ENCODE measurements around the gene CETN1.

CETN1 gene

DNA sequence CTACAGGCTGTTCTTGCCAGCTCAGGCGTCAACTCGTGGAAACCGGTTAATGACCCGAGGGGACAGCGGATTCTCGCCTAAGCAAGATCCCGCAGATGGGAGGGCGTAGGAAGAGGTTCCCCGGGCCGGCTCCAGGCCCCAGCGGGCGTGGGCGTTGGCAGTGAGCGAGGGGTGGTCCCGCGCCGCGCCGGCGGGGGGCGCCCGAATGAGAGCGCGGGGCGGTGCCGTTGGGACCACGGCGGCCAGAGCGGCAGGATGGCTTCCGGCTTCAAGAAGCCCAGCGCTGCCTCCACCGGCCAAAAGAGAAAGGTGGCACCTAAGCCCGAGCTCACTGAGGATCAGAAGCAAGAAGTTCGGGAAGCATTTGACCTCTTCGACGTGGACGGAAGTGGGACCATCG is at the start of gene CETN1:
CETN1 (plus strand) TSS at position 227 of the 400 bp plus-strand sequence; CDS start at position 256, 29 bp downstream.
- DNase-seq (ENCODE audit: low read depth in 2 of 2) = no peak

- no peak for DNase-seq (ENCODE audit: low read depth in 2 of 2)
Measured at GRCh38 chr18:532018-532417, 48.2 kb upstream of the CETN1 start.

DNA sequence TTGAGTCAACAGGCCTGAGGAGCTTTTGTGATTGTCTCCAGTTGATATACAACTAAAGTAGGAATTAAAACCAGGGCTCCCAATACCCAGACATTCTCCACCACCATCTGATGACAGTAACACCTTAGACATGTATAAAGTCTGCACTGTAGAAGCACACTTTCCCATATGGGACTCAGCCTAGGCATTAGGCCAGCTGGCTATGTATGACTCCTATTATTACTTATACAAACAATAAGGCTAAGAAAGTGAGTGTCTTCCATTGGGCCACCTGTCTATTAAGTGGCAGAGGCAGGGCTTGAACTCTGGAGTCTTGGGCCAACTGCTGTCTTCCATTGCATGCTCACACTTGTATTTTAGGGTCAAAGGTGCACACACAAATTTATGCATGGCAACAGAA is 47.5 kb upstream of the CETN1 start:
- no peak for DNase-seq (ENCODE audit: low read depth in 2 of 2)

DNA sequence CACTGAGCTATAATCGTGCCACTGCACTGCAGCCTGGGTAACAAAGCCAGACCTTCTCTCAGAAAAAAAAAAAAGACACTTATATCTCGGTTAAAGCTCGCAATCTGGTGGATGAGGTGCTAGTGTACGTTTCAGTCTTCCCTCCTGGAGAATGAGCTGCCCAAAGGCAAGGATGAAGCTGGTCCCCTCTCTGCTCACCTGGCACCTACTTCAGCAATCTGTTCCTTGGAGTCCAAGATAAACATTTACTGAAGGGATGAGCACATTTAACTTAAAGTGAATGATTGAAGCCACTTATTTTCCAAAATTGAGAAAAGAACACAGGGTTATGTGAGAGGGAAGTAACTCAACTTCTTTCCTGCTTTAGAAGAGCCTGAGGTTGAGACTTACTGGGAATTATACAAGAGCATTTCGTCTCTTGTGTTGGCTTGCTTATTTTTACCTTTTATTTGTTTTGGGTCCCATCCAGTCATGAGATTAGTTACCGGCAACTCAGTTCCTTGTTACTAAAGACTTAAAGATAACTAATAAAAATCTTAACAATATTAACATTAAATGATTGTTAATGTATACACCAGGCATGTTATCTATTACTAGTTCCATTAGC is 46.1 kb upstream of the CETN1 start:
- no peak for DNase-seq (ENCODE audit: low read depth in 2 of 2)

DNA sequence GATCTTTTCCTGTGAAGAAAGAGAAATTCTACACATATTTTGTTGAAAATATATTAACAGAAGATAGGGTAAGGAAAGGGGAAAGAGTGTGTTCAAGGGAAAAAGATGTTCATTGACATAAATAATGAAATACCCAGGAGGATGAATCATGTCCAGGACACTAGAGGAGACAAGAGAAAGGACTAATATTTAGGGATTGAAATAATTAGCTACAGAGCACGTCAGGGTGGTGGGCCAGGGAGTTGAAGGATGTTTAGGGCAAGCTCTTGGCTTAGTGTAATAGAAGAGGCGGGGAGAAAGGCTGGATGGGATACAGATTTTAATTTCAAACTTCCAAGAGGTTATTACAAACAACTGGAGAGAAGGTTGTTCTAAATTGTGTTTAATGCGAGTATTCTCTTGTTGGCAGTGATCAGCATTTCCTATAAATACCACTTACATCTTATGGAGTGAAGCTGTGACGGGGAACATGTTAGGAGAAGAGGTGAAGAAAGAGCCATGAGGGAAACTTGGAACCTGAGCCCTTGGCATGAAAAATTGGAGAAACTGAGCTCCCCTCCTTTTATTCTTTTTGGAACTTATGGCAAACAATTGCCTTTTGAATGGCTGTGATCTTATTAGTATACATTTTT is 36.6 kb upstream of the CETN1 start:
- DNase-seq (ENCODE audit: low read depth in 2 of 2) = no peak

GRCh38 chr18:549967-550366 is 30.2 kb upstream of the CETN1 start:
- DNase-seq (ENCODE audit: low read depth in 2 of 2) = no peak

GRCh38 chr18:551404-552061 is 28.6 kb upstream of the CETN1 start:
- no peak for DNase-seq (ENCODE audit: low read depth in 2 of 2)

GRCh38 chr18:555705-556457 is 24.3 kb upstream of the CETN1 start:
- no peak for DNase-seq (ENCODE audit: low read depth in 2 of 2)

DNA sequence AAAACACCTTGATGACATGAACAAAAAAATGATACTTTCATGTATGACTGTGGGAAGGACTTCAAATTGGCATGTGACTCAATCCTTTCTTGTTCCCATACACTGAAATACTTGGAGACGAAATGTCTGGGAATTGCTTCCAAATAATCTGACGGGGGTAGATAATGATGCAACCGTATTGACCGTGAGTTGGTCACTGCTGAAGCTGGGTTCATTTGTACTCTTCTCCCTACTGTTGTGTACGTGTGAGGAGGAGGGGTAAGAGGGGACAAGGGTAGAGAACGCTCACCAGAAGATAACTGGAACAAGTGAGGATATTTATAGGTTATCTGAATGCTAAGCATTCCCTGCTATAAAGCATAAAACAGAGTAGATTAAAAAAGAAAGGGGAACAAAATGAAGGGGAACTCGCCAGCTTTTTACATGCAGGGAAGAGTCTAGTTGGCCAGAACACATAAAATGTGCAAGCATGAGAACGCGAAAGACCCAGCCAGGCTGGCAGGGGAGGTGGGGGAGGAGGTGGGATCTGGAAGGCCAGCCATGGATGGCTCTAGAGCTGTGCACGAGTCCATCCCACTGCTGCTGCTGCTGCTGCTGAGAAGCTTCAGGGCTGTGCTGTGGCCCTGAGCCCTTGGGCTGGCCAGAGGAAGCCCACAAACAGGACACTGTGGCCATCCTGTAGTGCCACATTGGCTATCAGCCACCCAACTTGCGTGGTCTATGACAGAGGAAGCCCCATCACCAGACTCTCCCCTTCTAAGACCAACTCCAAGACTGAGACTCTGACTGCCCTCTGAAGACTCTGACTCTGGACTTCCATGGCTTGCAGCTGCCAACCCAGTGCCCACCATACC is 15.2 kb upstream of the CETN1 start:
- no peak for DNase-seq (ENCODE audit: low read depth in 2 of 2)

GRCh38 chr18:565562-566061 is 14.6 kb upstream of the CETN1 start:
- no peak for DNase-seq (ENCODE audit: low read depth in 2 of 2)

DNA sequence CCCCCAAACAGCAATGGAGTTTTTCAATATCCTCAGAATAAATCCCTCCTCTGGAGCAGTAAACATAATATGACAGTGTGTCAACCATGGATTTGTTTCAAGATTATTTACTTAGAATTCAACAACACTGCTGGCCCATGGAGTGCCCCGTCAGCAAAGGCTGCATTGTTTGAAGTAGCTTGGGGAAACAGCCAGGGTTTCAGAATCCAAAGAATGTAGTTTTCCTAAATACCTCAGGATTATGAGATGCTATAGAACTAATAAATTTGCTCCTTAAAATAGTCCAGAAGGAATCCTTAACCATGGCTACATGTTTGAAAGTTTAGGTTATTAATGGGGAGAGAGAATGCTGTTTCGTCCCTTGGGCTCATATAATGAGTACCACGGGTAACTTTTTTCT is 13.1 kb upstream of the CETN1 start:
- no peak for DNase-seq (ENCODE audit: low read depth in 2 of 2)

- DNase-seq (ENCODE audit: low read depth in 2 of 2) = no peak
Measured at GRCh38 chr18:568731-569130, 11.4 kb upstream of the CETN1 start.

- DNase-seq (ENCODE audit: low read depth in 2 of 2) = no peak
Measured at GRCh38 chr18:570256-570655, 9.9 kb upstream of the CETN1 start.

- DNase-seq (ENCODE audit: low read depth in 2 of 2) = no peak
Measured at GRCh38 chr18:570697-571096, 9.5 kb upstream of the CETN1 start.

GRCh38 chr18:572091-572830 is 7.9 kb upstream of the CETN1 start:
- no peak for DNase-seq (ENCODE audit: low read depth in 2 of 2)

DNA sequence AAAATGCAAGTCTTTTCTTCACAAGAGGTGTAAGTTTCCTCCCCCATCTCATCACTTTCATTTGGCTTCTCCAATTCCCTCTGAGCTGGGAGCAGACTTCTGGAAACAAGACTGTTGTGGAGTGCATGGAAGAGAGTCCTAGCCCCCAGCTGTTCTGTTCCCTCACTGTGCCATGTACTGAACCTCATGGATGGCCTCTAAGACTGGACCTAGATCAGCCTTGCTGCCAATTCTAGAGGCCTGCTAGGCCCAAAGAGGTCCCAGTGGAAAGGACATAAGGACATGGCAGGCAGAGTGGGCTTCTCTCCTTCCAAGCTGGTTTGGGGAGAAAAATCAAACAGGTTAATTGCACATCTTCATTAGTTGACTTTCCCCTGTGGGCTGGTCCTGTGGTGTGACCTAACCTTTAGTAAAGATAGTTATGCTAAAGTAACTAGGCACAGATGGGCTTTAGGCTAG is 7.3 kb upstream of the CETN1 start:
- DNase-seq (ENCODE audit: low read depth in 2 of 2) = no peak

DNA sequence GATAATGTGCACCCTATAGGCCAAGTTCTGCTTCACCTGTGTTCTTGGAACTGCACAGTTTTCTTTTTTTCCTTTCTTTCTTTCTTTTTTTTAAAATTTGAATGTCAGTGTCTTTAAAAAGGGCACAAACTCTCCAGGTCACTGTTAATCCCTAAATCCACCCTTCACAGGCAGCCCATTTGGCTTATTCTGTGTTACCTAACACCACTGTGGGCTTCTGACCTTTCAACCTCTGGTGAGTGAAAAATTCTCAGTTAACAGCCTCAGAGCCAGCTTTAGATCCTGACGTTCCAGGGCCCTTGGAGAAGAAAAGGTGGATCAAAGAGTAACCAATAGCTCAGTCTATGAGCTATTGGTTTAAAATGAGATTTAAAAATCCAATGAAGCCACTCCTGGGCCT is 6.8 kb upstream of the CETN1 start:
- no peak for DNase-seq (ENCODE audit: low read depth in 2 of 2)

- DNase-seq (ENCODE audit: low read depth in 2 of 2) = no peak
Measured at GRCh38 chr18:574149-574860, 5.9 kb upstream of the CETN1 start.

- DNase-seq (ENCODE audit: low read depth in 2 of 2) = no peak
Measured at GRCh38 chr18:574865-575645, 5.1 kb upstream of the CETN1 start.
